Measurements from ENCODE around the gene PIP5K1B. TPM values are rescaled to one million over a fixed set of nuclear protein-coding genes. Genes with fewer than 3 reads are reported as not detected.

The PIP5K1B gene
- total and polyA plus RNA-seq, 2 donors (not counting 1 experiment from before 2014, with no cell fraction given) = 11.8 to 24.1 TPM

DNA sequence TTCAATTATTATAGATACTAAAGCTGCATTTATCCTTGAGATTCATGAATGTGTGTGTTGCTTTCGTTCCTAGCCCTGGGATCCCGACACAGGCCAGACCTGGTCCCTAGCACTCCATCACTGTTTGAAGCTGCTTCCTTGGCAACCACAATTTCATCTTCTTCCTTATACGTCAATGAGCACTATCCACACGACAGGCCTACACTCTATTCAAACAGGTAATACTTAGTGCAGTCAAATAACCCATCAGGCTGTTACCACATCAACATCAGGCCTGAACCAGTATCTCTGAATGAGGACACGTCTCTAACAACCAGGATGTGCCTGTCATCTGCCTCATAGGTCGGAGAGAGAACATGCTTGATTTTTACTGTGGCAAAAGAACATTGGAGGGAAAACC is 235.5 kb downstream of the PIP5K1B start:
- no peak overlapping the region for H3K27ac Mint-ChIP-seq
- WGBS (ENCODE audit: insufficient coverage) = 100% methylated on average over 2 of the region's 6 CpGs
- H3K4me2 ChIP-seq (replicated peaks; ENCODE audit: low read depth, low read length, poor library complexity, severe bottlenecking) = no peak overlapping the region

DNA sequence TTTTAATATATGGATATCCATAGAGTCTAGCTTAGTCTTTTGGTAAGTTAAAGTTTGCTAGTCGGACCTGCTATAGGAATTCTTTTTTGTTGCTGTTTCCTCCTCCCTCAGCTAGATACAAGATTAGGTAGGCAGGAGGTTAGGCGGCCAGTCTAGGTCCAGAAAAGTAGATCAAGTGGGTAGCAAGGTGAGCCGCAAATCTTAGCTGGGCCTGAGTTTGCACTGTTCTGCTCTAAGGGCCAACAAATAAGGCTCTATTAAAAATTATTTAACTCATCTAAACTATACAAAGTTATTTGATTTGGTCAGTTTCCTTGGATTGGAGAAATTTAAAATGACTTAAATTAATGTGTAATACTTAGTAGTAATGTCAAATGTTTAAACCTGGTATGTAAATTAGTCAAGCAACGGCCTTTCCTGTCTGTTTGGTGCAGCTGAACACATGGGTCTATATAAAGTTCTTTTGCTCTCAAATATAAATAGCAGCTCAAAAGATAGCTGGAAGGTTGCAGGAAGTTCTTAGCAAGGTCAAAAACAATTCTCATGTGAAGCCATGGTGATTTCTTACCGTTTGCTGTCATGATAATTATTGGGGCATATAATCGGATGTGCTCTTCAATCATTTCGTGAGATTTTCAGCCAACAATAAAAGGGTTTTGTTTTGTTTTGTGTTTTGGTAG is 236.9 kb downstream of the PIP5K1B start:
- H3K36me3 ChIP-seq (replicated peaks in 1 of 2; ENCODE audit: control extremely low read depth in 1 of 2, control insufficient read depth in 1 of 2, extremely low read depth in 1 of 2, insufficient read depth in 2 of 2, low read length in 1 of 2) = peaks cover 0 to 21% of the 10 kb centered on the region in 2 experiments
- Mint-ChIP-seq H3K27ac (peak overlapping the region; percentile 44), H3K27me3 (no peaks in the 10 kb centered on the region), H3K4me3 (peak overlapping the region; percentile 42), H3K4me1 (peaks cover 22% of the 10 kb centered on the region), H3K9me3 (ENCODE audit: insufficient read depth) (no peaks in the 10 kb centered on the region)
- ATAC-seq (ENCODE audit: low read depth) (no peak), DNase-seq (no peak)
- H3K9me3 ChIP-seq (ENCODE audit: control extremely low read depth in 1 of 3, control insufficient read depth in 2 of 3, insufficient read depth in 1 of 3, low read length in 2 of 3) = no peaks in the 10 kb centered on the region
- no peaks in the 10 kb centered on the region for H3K79me2 ChIP-seq (ENCODE audit: control insufficient read depth, insufficient read depth, low read length)
- peak overlapping the region in 1 of 5 experiments; percentile 3 for H3K4me3 ChIP-seq (ENCODE audit: control extremely low read depth in 1 of 5, extremely low read depth in 1 of 5, insufficient read depth in 1 of 5, low read depth in 2 of 5, low read length in 4 of 5)
- peaks cover 8 to 11% of the 10 kb centered on the region in 2 donors for H3K4me1 ChIP-seq (ENCODE audit: control insufficient read depth in 2 of 2, insufficient read depth in 2 of 2, low read length in 2 of 2)
- H4K20me1 ChIP-seq (ENCODE audit: control insufficient read depth, insufficient read depth, low read length, poor library complexity, severe bottlenecking) = no peaks in the 10 kb centered on the region
- intact Hi-C loops (cut with micrococcal nuclease) = loop anchor here (5.0 kb wide), 1 partner anchor 35 kb away; no protein-coding TSS in a partner anchor
- POLR2A ChIA-PET = no interaction called here
- WGBS (ENCODE audit: insufficient coverage) = 34% methylated on average over 3 of the region's 7 CpGs
- H3K9ac ChIP-seq (ENCODE audit: low read length) = no peak overlapping the region
- CTCF ChIA-PET = interaction anchor here (0.7 to 1.8 kb wide), 2 partner anchors 10 to 58 kb away, joined by 3 read pairs; no protein-coding TSS in a partner anchor
- H3K4me2 ChIP-seq (replicated peaks; ENCODE audit: low read depth, low read length, poor library complexity, severe bottlenecking) = peak overlapping the region; percentile 43
- no peaks in the 10 kb centered on the region for H3K27me3 ChIP-seq (replicated peaks in 1 of 4; ENCODE audit: control extremely low read depth in 1 of 4, control insufficient read depth in 3 of 4, insufficient read depth in 4 of 4, low read length in 3 of 4)
- H3K27ac ChIP-seq (ENCODE audit: low read length in 2 of 2) = peak overlapping the region in 1 of 2 donors; percentile 40
- no peak overlapping the region for H2AFZ ChIP-seq (ENCODE audit: insufficient read depth, low read depth, low read length, poor library complexity, severe bottlenecking)
- no peak for TF ChIP-seq EZH2 (IDR thresholded peaks at IDR 0.05; ENCODE audit: borderline replicate concordance, insufficient read depth, low read depth, low read length, poor library complexity, severe bottlenecking)
- TF ChIP-seq, protein P1, sequence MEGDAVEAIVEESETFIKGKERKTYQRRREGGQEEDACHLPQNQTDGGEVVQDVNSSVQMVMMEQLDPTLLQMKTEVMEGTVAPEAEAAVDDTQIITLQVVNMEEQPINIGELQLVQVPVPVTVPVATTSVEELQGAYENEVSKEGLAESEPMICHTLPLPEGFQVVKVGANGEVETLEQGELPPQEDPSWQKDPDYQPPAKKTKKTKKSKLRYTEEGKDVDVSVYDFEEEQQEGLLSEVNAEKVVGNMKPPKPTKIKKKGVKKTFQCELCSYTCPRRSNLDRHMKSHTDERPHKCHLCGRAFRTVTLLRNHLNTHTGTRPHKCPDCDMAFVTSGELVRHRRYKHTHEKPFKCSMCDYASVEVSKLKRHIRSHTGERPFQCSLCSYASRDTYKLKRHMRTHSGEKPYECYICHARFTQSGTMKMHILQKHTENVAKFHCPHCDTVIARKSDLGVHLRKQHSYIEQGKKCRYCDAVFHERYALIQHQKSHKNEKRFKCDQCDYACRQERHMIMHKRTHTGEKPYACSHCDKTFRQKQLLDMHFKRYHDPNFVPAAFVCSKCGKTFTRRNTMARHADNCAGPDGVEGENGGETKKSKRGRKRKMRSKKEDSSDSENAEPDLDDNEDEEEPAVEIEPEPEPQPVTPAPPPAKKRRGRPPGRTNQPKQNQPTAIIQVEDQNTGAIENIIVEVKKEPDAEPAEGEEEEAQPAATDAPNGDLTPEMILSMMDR (IDR thresholded peaks at IDR 0.05) = no peak

More for the DNA sequence above, 235.5 kb downstream of the PIP5K1B start:
- ATAC-seq (ENCODE audit: low read depth) = no peak
- Histone ChIP-seq H3K79me2 (ENCODE audit: control insufficient read depth, insufficient read depth, low read length) (no peaks in the 10 kb centered on the region), H3K27ac (ENCODE audit: low read length in 2 of 2) (no peak overlapping the region), H4K20me1 (ENCODE audit: control insufficient read depth, insufficient read depth, low read length, poor library complexity, severe bottlenecking) (no peaks in the 10 kb centered on the region), H3K9me3 (ENCODE audit: control extremely low read depth in 1 of 3, control insufficient read depth in 2 of 3, insufficient read depth in 1 of 3, low read length in 2 of 3) (no peaks in the 10 kb centered on the region), H2AFZ (ENCODE audit: insufficient read depth, low read depth, low read length, poor library complexity, severe bottlenecking) (no peak overlapping the region), H3K27me3 (replicated peaks in 1 of 4; ENCODE audit: control extremely low read depth in 1 of 4, control insufficient read depth in 3 of 4, insufficient read depth in 4 of 4, low read length in 3 of 4) (no peaks in the 10 kb centered on the region), H3K4me1 (ENCODE audit: control insufficient read depth in 2 of 2, insufficient read depth in 2 of 2, low read length in 2 of 2) (peaks cover 8 to 11% of the 10 kb centered on the region in 2 donors), H3K4me3 (ENCODE audit: control extremely low read depth in 1 of 5, extremely low read depth in 1 of 5, insufficient read depth in 1 of 5, low read depth in 2 of 5, low read length in 4 of 5) (no peak overlapping the region), H3K9ac (ENCODE audit: low read length) (no peak overlapping the region), H3K36me3 (replicated peaks in 1 of 2; ENCODE audit: control extremely low read depth in 1 of 2, control insufficient read depth in 1 of 2, extremely low read depth in 1 of 2, insufficient read depth in 2 of 2, low read length in 1 of 2) (peaks cover 0 to 23% of the 10 kb centered on the region in 2 experiments)
- POLR2A ChIA-PET = no interaction called here
- intact Hi-C loops (cut with micrococcal nuclease) = loop anchor here (5.0 kb wide), 1 partner anchor 37 kb away; no protein-coding TSS in a partner anchor
- no peak for DNase-seq
- no peak overlapping the region for H3K4me3 Mint-ChIP-seq
- CTCF ChIA-PET = interaction anchor here (0.6 to 1.8 kb wide), 2 partner anchors 28 to 59 kb away, joined by 3 read pairs; no protein-coding TSS in a partner anchor
- no peak for TF ChIP-seq EZH2 (IDR thresholded peaks at IDR 0.05; ENCODE audit: borderline replicate concordance, insufficient read depth, low read depth, low read length, poor library complexity, severe bottlenecking)
- TF ChIP-seq, protein P1 (IDR thresholded peaks at IDR 0.05) = no peak
- no peaks in the 10 kb centered on the region for H3K9me3 Mint-ChIP-seq (ENCODE audit: insufficient read depth)
- peaks cover 22% of the 10 kb centered on the region for H3K4me1 Mint-ChIP-seq
- H3K27me3 Mint-ChIP-seq = no peaks in the 10 kb centered on the region

Measured in B cell (primary cell).